HepG2 (cell line): Measurements from ENCODE around the gene MBLAC2. TPM values are rescaled to one million over a fixed set of nuclear protein-coding genes. Genes with fewer than 3 reads are reported as not detected.

Source experiments
- ATAC-seq: fragments of 200-7000 bp; cut with Tn5 transposase; 3 replicates; pipeline ENCODE4 v1.9.1; 2020; ENCODE audit warnings: mild to moderate bottlenecking, moderate library complexity
- BruUV-seq: library from RNA; stranded (reverse); fragments of 400-500 nt; replicated peaks from 2 replicates; lab custom pipeline; 2021; lab: Mats Ljungman, UMichigan
- CTCF ChIA-PET: fragments of 300-600 bp; formaldehyde crosslinking; extraction: SDS; loops from one replicate; lab custom pipeline; 2021; ENCODE audit warnings: low total read pairs, inconsistent platforms, low intra/inter-chr PET ratio; lab: Yijun Ruan, JAX
- POLR2A ChIA-PET: fragments of 350-600 bp; sonication (Branson Sonifier 250); formaldehyde crosslinking; loops from one replicate; lab custom pipeline; 2020; ENCODE audit warnings: antibody characterized with exemption, inconsistent platforms; lab: Yijun Ruan, JAX
- DNase-seq: peaks from one replicate; pipeline ENCODE4 v3.0.0-alpha.2; 2015; ENCODE audit warnings: low spot score
- FAIRE-seq: peaks from 3 replicates; lab custom pipeline; 2011; peaks lifted over from hg19 to GRCh38; lab: Jason Lieb, UNC
- H2AFZ ChIP-seq: one replicate; pipeline ENCODE4 v1.6.1; 2011; ENCODE audit warnings: low read length, inconsistent platforms
- H3K27ac ChIP-seq: fragments of 300-600 bp; 3 replicates; pipeline ENCODE4 v1.8.0; 2011; ENCODE audit warnings: mixed run types, mild to moderate bottlenecking, mixed read lengths, low read length, inconsistent platforms; ENCODE audit not compliant: insufficient read depth; ENCODE audit errors: extremely low read length
- H3K27me3 ChIP-seq, 2 experiments: fragments of 200-600 bp in 1 of 2; 2 replicates in 1 of 2; 3 replicates in 1 of 2; pipeline versions ENCODE4 v1.6.0 to v1.8.0; 2011; ENCODE audit warnings: low read length in 2 of 2, mild to moderate bottlenecking in 2 of 2, moderate library complexity in 2 of 2, inconsistent platforms in 1 of 2; ENCODE audit not compliant: insufficient read depth in 2 of 2, control insufficient read depth in 1 of 2
- H3K36me3 ChIP-seq, 2 experiments: fragments of 200-600 bp in 1 of 2; replicated peaks in 1 of 2; 2 replicates in 1 of 2; 3 replicates in 1 of 2; pipeline versions ENCODE4 v1.5.1 to v1.8.0; 2011; ENCODE audit warnings: low read length in 2 of 2, inconsistent platforms in 1 of 2; ENCODE audit not compliant: insufficient read depth in 2 of 2, control insufficient read depth in 1 of 2
- H3K4me1 ChIP-seq: 2 replicates; pipeline ENCODE4 v1.5.1; 2012; ENCODE audit warnings: low read length, inconsistent platforms; ENCODE audit not compliant: insufficient read depth
- H3K4me2 ChIP-seq: 2 replicates; pipeline ENCODE4 v1.6.0; 2011; ENCODE audit warnings: low read depth, low read length, inconsistent platforms
- H3K4me3 ChIP-seq, 3 experiments: fragments of 200-600 bp in 1 of 3; sonication (generic), shearing (Covaris generic) in 1 of 3; replicated peaks in 1 of 3; 2 replicates each; pipeline ENCODE4 v1.5.1; 2011 to 2016; ENCODE audit warnings: low read length in 3 of 3, inconsistent platforms in 2 of 3, low read depth in 2 of 3, mild to moderate bottlenecking in 2 of 3, control low read depth in 1 of 3, mixed read lengths in 1 of 3; ENCODE audit not compliant: insufficient read depth in 1 of 3
- H3K79me2 ChIP-seq: one replicate; pipeline ENCODE4 v1.6.1; 2011; ENCODE audit warnings: low read length, inconsistent platforms; ENCODE audit not compliant: insufficient read depth
- H3K9ac ChIP-seq: 2 replicates; pipeline ENCODE4 v1.6.0; 2011; ENCODE audit warnings: mild to moderate bottlenecking, low read depth, low read length, inconsistent platforms; ENCODE audit not compliant: insufficient read depth
- H3K9me3 ChIP-seq: 2 replicates; pipeline ENCODE4 v1.5.1; 2012; ENCODE audit warnings: mild to moderate bottlenecking, low read length
- H4K20me1 ChIP-seq: 2 replicates; pipeline ENCODE4 v1.6.0; 2011; ENCODE audit warnings: inconsistent platforms, mild to moderate bottlenecking, low read length, moderate library complexity; ENCODE audit not compliant: insufficient read depth
- CHD4 ChIP-seq: fragments of 200-600 bp; sonication (generic); IDR thresholded peaks from 2 replicates; pipeline ENCODE4 v1.7.0; 2017; ENCODE audit warnings: mild to moderate bottlenecking, low read length, borderline replicate concordance
- NAIF1 ChIP-seq: sonication (generic); formaldehyde crosslinking; IDR thresholded peaks from 2 replicates; pipeline ENCODE4 v1.5.0; 2020; ENCODE audit warnings: mild to moderate bottlenecking, missing genetic modification reagents, borderline replicate concordance
- NCOR1 ChIP-seq: fragments of 200-600 bp; sonication (generic); IDR thresholded peaks from 2 replicates; pipeline ENCODE4 v1.7.0; 2017; ENCODE audit warnings: antibody characterized with exemption, low read length, borderline replicate concordance
- POGZ ChIP-seq: sonication (generic); formaldehyde crosslinking; IDR thresholded peaks from 2 replicates; pipeline ENCODE4 v1.4.0; 2020; ENCODE audit warnings: mild to moderate bottlenecking, missing genetic modification reagents
- RFXAP ChIP-seq: sonication (generic); formaldehyde crosslinking; IDR thresholded peaks from 2 replicates; pipeline ENCODE4 v1.4.0; 2020; ENCODE audit warnings: missing genetic modification reagents, borderline replicate concordance
- RXRB ChIP-seq: IDR thresholded peaks from 2 replicates; pipeline ENCODE4 v1.6.1; 2016; ENCODE audit warnings: borderline replicate concordance, missing genetic modification reagents, missing compliant biosample characterization
- SMARCC2 ChIP-seq: fragments of 450-650 bp; IDR thresholded peaks from 2 replicates; pipeline ENCODE4 v1.6.1; 2017; ENCODE audit warnings: antibody characterized with exemption, mild to moderate bottlenecking
- SMYD3 ChIP-seq: sonication (generic); formaldehyde crosslinking; IDR thresholded peaks from 2 replicates; pipeline ENCODE4 v1.8.1; 2023; ENCODE audit warnings: mild to moderate bottlenecking, missing genetic modification reagents
- TARDBP ChIP-seq: sonication (generic); formaldehyde crosslinking; IDR thresholded peaks from 2 replicates; pipeline ENCODE4 v1.8.0; 2022; ENCODE audit warnings: mild to moderate bottlenecking, missing genetic modification reagents
- YEATS4 ChIP-seq: sonication (generic); formaldehyde crosslinking; IDR thresholded peaks from 2 replicates; pipeline ENCODE4 v1.4.0; 2020; ENCODE audit warnings: missing genetic modification reagents, borderline replicate concordance
- ZNF614 ChIP-seq: IDR thresholded peaks from 2 replicates; pipeline ENCODE4 v1.6.1; 2018; ENCODE audit warnings: missing biosample characterization, missing genetic modification reagents, inconsistent platforms, borderline replicate concordance
- ZNF720 ChIP-seq: sonication (generic); formaldehyde crosslinking; IDR thresholded peaks from 2 replicates; pipeline ENCODE4 v1.4.0; 2020; ENCODE audit warnings: missing genetic modification reagents
- WGBS: methylation state at CpG from one replicate; pipeline ENCODE4 v1.1.6; 2017; ENCODE audit warnings: low lambda C conversion rate; 5-methylcytosine and 5-hydroxymethylcytosine counted together
- in situ Hi-C: cut with HindIII; loops from 2 replicates; pipeline ENCODE4 v1.10.0; 2017; ENCODE audit warnings: low pct_unique_long_range_greater_than_20kb; ENCODE audit not compliant: extremely low pct_ligation_motif_present
- intact Hi-C: fragments of 100-400 bp; cut with micrococcal nuclease; formaldehyde crosslinking; loops from one replicate; pipeline ENCODE4 v1.10.0; 2022; ENCODE audit not compliant: unreplicated experiment
- polyA plus RNA-seq, 8 experiments: library from polyadenylated mRNA; depleted of rRNA in 3 of 8; stranded (reverse) in 7 of 8; unstranded in 1 of 8; fragments of >200 nt; fragmentation: Illumina TruSeq in 4 of 8; extraction: Trizol in 4 of 8; gene quantifications; 2 replicates each; pipeline versions ENCODE4 v1.2.1 to v1.2.3, GENCODE V29; 2011 to 2016; ENCODE audit warnings: low read depth in 4 of 8, missing spikeins in 1 of 8, mixed read lengths in 1 of 8; ENCODE audit not compliant: insufficient read depth in 1 of 8
- total RNA-seq, 5 experiments: library from RNA; depleted of rRNA; stranded (reverse); fragments of >200 nt; fragmentation: Illumina TruSeq; extraction: Trizol; gene quantifications; 2 replicates each; pipeline ENCODE4 v1.2.3, GENCODE V29; 2016; ENCODE audit warnings: low read depth in 1 of 5
- TF ChIP-seq, protein P1 (sequence below): sonication (generic); formaldehyde crosslinking; IDR thresholded peaks from 2 replicates; pipeline ENCODE4 v1.4.0; 2020; ENCODE audit warnings: mild to moderate bottlenecking, low read depth, missing genetic modification reagents

MBLAC2 gene
- total and polyA plus RNA-seq, 2 of the 13 experiments (the other 11 are each of a cell fraction or from before 2014, with no cell fraction given), result 2.9 to 4.1 TPM

DNA sequence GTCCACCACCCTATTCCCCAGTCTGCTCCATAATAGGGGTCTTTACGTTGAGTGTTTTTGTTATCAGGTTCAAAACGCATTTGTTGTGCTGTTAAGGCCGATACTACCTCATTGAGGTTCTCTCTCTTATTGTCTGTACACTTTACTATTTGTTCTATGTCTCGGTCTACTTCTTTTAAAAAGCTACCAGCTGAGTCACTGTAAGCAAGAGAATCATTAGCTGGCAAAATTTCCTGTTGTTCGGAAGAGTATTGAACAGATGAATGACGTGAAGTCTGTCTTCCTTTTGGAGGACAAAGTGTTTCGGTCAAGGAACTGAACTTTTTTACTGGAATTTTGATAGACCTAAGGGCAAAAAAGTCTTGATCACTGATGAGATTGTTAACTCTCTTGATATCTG is 44.5 kb upstream of the MBLAC2 start:
- TF ChIP-seq TARDBP (CRISPR knock-in tag), result no peak
- TF ChIP-seq RFXAP (CRISPR knock-in tag), result no peak
- TF ChIP-seq NAIF1 (CRISPR knock-in tag), result no peak
- no peak for TF ChIP-seq ZNF720
- no peak for TF ChIP-seq RXRB (CRISPR knock-in tag)
- no peak for TF ChIP-seq YEATS4 (CRISPR knock-in tag)
- no peak for TF ChIP-seq POGZ
- no peak for TF ChIP-seq SMYD3 (CRISPR knock-in tag)
- no peak for TF ChIP-seq SMARCC2
- TF ChIP-seq CHD4, result no peak
- no peak for TF ChIP-seq NCOR1
- TF ChIP-seq, all 625 proteins: peak for 0
- intact Hi-C loops (no loop called here), in situ Hi-C loops (no loop called here)
- 98% methylated on average over 7 of the region's 7 CpGs for WGBS
- Histone ChIP-seq H3K4me2 (no peak overlapping the region), H3K9me3 (no peaks in the 10 kb centered on the region), H3K27ac (no peak overlapping the region), H3K36me3 (peaks cover 1 to 23% of the 10 kb centered on the region in 2 experiments; a peak in 2 of 5 replicates), H3K79me2 (no peaks in the 10 kb centered on the region), H3K9ac (no peak overlapping the region), H2AFZ (no peak overlapping the region), H3K27me3 (no peaks in the 10 kb centered on the region), H3K4me1 (no peaks in the 10 kb centered on the region), H3K4me3 (no peak overlapping the region), H4K20me1 (no peaks in the 10 kb centered on the region)
- ATAC-seq, result no peak
- no peak for FAIRE-seq
- POLR2A ChIA-PET, result no interaction called here
- BruUV-seq, result no TSS peak
- DNase-seq, result no peak
- CTCF ChIA-PET, result no interaction called here

DNA sequence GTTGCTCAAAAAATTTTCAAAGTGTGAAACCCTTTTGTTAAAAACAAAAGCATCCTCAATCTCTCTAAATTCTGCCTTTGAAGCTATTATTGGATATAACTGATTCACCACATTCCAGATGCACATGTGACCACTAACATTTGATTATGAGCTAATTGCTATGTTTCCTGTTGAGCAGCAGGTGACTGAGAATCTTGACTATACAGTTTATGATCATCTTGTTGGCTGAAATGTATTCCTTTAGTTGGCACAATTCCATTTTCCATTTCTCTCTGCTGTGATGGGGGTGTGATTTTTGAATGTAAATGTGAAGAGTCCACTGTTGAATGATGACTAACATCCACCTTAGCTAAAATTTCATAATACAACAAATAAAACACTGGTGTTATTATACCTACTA is 44.1 kb upstream of the MBLAC2 start:
- FAIRE-seq, result no peak
- Histone ChIP-seq H4K20me1 (no peaks in the 10 kb centered on the region), H3K27me3 (no peaks in the 10 kb centered on the region), H3K27ac (no peak overlapping the region), H3K4me3 (no peak overlapping the region), H3K9ac (no peak overlapping the region), H3K36me3 (peaks cover 1 to 23% of the 10 kb centered on the region in 2 experiments; a peak in 2 of 5 replicates), H3K4me2 (no peak overlapping the region), H3K4me1 (no peaks in the 10 kb centered on the region), H2AFZ (no peak overlapping the region), H3K79me2 (no peaks in the 10 kb centered on the region), H3K9me3 (no peaks in the 10 kb centered on the region)
- intact Hi-C loops (no loop called here), in situ Hi-C loops (no loop called here)
- DNase-seq, result no peak
- no peak for ATAC-seq
- ChIA-PET CTCF (no interaction called here), POLR2A (no interaction called here)
- no peak for TF ChIP-seq ZNF614
- TF ChIP-seq, protein P1, sequence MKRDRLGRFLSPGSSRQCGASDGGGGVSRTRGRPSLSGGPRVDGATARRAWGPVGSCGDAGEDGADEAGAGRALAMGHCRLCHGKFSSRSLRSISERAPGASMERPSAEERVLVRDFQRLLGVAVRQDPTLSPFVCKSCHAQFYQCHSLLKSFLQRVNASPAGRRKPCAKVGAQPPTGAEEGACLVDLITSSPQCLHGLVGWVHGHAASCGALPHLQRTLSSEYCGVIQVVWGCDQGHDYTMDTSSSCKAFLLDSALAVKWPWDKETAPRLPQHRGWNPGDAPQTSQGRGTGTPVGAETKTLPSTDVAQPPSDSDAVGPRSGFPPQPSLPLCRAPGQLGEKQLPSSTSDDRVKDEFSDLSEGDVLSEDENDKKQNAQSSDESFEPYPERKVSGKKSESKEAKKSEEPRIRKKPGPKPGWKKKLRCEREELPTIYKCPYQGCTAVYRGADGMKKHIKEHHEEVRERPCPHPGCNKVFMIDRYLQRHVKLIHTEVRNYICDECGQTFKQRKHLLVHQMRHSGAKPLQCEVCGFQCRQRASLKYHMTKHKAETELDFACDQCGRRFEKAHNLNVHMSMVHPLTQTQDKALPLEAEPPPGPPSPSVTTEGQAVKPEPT, result no peak
- BruUV-seq, result TSS peak; percentile 6
